ENCODE results near the gene EPHB1.
"Not testable (repeated sequence)": the region's sequence is repeated elsewhere in the genome, so short reads cannot be mapped to it uniquely, and the experiment has no call there.

EPHB1 gene

DNA sequence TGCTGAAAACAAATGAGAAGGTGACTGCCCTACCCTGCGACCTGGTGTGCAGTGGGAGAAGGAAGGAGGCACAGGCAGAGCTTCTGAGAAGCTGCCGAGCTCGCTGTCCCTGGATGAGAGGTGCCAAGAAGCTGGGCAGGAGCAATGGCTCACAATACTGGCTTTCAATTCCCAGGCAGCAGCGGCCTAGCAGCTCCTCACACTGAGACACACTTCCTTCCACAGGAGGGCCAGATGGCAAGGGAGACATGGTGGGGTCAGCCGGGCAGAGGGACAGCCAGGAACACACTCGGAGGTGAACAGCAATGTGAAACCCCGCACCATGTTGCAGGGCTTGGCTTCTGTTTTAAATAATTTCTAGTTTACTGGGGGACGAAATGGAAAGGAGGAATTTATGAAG, 314.6 kb downstream of the EPHB1 start:
- Mint-ChIP-seq H3K4me1 (no peaks in the 10 kb centered on the region), H3K27me3 (ENCODE audit: low read depth) (peaks cover 3% of the 10 kb centered on the region), H3K27ac (no peak overlapping the region), H3K4me3 (no peak overlapping the region), H3K9me3 (no peaks in the 10 kb centered on the region), H3K36me3 (ENCODE audit: low read depth) (no peaks in the 10 kb centered on the region)
- no peak for TF ChIP-seq CTCF (IDR thresholded peaks at IDR 0.05; ENCODE audit: unreplicated experiment in 3 of 3)

DNA sequence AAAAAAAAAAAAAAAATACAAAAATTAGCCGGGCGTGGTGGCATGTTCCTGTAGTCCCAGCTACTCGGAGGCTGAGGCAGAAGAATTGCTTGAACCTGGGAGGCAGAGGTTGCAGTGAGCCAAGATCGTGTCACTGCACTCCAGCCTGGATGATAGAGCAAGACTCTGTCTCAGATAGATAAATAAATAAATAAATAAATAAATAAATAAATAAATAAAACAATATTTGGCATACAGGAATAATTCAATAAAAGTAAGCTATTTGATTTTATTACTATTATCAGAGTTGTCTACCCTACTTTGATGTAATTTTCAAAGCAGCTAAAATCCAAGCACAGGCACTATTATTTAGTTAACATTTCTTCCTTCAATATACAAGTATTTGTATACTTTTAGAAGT, 319.5 kb downstream of the EPHB1 start:
- not testable (repeated sequence) for H3K27ac Mint-ChIP-seq; H3K36me3 Mint-ChIP-seq (ENCODE audit: low read depth); H3K9me3 Mint-ChIP-seq; H3K4me1 Mint-ChIP-seq; H3K4me3 Mint-ChIP-seq
- H3K27me3 Mint-ChIP-seq (ENCODE audit: low read depth) = peaks cover 12% of the 10 kb centered on the region

DNA sequence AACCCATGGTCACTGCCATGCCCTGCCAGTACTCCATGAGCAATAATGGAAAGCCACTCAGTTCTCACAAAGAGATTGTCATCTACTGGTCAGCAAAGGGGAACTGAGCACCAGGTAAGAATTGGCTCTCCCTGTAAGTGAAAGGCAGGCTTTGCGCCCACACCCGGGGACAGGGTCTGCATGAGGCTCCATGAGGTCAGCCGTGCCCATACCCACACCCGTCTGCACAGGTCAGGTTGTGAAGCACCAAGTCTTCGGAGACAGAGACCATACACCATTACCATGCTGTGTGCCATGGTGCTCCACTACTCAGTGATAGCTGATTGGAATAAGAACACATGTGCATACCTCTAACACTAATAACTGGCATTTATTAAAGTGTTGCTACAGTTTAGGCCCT, 322.9 kb downstream of the EPHB1 start:
- TF ChIP-seq CTCF (IDR thresholded peaks at IDR 0.05; ENCODE audit: unreplicated experiment in 3 of 3) = no peak
- Mint-ChIP-seq H3K27me3 (ENCODE audit: low read depth) (peaks cover 16% of the 10 kb centered on the region), H3K27ac (no peak overlapping the region), H3K36me3 (ENCODE audit: low read depth) (no peaks in the 10 kb centered on the region), H3K4me3 (no peak overlapping the region), H3K4me1 (no peaks in the 10 kb centered on the region), H3K9me3 (no peaks in the 10 kb centered on the region)

DNA sequence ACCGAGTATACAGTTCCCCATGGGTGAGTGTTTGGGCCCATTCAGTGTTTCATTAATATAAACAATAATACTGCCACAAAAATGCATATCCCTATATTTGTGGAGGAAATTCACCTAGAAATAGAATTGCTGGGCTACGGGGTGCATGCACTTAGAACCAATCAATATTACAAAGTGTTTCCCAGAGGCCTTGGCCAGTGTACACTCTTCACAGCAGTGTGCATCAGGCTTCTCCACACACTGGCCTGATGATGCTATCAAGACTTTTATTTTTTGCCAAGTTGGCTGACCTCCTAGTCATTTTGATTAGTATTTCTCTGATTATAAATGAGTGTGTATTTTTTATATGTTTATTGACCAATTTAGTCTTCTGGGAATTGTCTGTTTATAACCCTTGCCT, 323.7 kb downstream of the EPHB1 start:
- Mint-ChIP-seq H3K27ac (no peak overlapping the region), H3K36me3 (ENCODE audit: low read depth) (no peaks in the 10 kb centered on the region), H3K4me3 (no peak overlapping the region), H3K4me1 (no peaks in the 10 kb centered on the region), H3K9me3 (no peaks in the 10 kb centered on the region), H3K27me3 (ENCODE audit: low read depth) (peaks cover 16% of the 10 kb centered on the region)
- no peak for TF ChIP-seq CTCF (IDR thresholded peaks at IDR 0.05; ENCODE audit: unreplicated experiment in 3 of 3)

DNA sequence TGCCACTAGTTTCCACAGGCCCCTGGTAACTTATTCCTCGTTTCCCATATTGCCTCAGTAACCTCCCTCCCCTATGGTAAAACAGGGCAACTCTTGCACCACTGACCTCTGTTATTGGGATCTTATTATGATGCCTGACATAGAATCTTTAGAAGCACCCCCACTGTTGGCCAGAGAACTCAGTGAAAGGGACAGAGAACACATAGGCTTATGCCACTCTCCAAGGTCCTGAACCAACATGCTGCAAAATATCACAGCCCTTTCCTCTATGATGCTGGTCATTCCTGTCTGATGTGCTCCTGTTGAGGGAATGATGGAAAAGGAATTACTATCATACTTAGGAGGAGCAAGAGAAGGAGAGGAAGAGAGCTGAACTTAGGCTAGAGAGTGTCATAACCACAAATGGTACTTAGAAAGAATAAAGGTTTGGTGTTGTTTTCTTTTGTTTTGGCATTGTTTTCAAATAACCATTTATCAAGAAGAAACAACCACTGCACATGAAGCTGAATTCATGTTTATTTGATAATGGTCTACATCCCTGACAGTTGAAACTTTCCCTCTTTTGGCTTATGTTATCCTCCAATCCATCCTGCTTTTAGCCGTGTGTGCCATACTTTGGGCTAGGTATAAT, 330.2 kb downstream of the EPHB1 start:
- H3K36me3 Mint-ChIP-seq (ENCODE audit: low read depth) = no peaks in the 10 kb centered on the region
- H3K27ac Mint-ChIP-seq = no peak overlapping the region
- H3K27me3 Mint-ChIP-seq (ENCODE audit: low read depth) = peaks cover 13% of the 10 kb centered on the region
- H3K4me1 Mint-ChIP-seq = no peaks in the 10 kb centered on the region
- TF ChIP-seq CTCF (IDR thresholded peaks at IDR 0.05; ENCODE audit: unreplicated experiment in 3 of 3) = no peak
- no peaks in the 10 kb centered on the region for H3K9me3 Mint-ChIP-seq
- no peak overlapping the region for H3K4me3 Mint-ChIP-seq

DNA sequence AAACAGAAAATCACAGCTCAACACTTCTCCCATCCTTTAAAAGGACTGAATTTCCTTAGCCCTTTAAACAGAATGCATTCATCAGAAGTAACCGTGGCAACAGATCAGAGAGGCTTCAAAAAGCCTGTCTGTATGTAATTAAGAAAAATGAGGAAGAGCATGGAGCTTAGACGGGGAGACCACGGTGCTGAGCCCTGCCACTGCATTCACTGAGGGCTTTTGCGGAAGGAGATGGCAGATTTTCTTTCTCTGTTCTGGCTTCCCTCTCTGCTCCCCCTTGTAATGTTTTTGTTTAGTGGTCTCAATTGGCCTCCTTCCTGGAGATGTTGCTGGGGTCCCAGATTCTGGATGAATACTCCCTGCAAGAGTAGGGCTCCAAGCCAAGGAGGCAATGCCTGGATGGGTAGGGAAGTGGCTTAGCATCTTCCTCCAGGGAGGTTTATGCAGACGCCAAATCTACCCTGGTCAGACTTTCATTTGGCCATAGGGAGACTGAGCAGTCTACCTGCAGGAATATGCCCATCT, 332.9 kb downstream of the EPHB1 start:
- H3K9me3 Mint-ChIP-seq = no peaks in the 10 kb centered on the region
- no peak overlapping the region for H3K4me3 Mint-ChIP-seq
- H3K36me3 Mint-ChIP-seq (ENCODE audit: low read depth) = no peaks in the 10 kb centered on the region

More for the DNA sequence above, 332.9 kb downstream of the EPHB1 start:
- peaks cover 10% of the 10 kb centered on the region for H3K27me3 Mint-ChIP-seq (ENCODE audit: low read depth)
- H3K27ac Mint-ChIP-seq = no peak overlapping the region
- no peak for TF ChIP-seq CTCF (IDR thresholded peaks at IDR 0.05; ENCODE audit: unreplicated experiment in 3 of 3)
- no peaks in the 10 kb centered on the region for H3K4me1 Mint-ChIP-seq
